HG02884 (cell line): ENCODE measurements around the gene ILRUN.
"Not testable (repeated sequence)": the region's sequence is repeated elsewhere in the genome, so short reads cannot be mapped to it uniquely, and the experiment has no call there.

Experiments
- ATAC-seq: cut with Tn5 transposase; IDR thresholded peaks from one replicate; pipeline ENCODE4 v1.9.1; 2021; ENCODE audit warnings: mild to moderate bottlenecking, moderate library complexity; ENCODE audit not compliant: unreplicated experiment

The ILRUN gene

DNA sequence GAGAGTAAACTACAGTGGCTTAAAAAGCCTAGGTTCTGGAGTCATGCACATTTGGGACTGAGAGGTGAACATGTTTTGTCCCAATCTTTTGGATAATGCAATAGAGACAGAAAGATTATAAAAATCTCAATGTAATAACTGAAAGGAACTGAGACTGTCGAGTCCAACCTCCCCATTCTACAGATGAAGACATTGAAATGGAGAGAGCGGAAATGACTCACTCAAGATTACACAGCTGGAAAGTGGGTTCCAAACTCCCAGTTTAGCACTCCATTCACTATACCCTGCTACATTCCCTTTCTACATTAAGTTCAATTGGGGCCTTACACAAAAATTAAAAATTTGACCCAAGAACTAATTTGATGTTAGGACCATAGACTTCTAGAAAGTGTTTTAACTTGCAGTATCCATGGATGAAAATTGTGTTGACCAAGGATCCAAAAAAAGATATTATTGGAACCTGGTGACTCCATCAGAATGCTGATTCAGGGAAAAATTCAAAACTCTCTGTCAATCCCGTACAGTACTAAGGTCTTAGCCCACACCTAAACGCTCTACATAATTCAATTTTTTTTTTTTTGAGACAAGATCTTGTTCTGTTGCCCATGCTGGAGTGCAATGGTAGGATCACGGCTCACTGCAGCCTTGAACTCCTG is 1.5 kb upstream of the ILRUN start:
- ATAC-seq, result no peak

DNA sequence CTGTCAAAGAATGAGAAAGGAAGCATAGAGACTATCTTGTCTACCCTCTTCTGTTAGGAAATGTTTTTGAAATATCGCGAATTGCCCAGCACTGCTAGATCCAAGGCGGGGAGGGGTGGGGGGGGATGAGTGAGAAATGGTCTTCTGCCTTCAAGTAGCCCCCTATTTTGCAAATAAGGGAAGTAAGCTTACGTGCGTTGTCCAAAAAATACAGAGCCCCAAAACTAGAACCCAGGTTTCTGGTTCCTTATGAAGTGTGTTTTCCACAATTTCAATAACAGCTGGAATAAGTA is 923 bp upstream of the ILRUN start:
- no peak for ATAC-seq

DNA sequence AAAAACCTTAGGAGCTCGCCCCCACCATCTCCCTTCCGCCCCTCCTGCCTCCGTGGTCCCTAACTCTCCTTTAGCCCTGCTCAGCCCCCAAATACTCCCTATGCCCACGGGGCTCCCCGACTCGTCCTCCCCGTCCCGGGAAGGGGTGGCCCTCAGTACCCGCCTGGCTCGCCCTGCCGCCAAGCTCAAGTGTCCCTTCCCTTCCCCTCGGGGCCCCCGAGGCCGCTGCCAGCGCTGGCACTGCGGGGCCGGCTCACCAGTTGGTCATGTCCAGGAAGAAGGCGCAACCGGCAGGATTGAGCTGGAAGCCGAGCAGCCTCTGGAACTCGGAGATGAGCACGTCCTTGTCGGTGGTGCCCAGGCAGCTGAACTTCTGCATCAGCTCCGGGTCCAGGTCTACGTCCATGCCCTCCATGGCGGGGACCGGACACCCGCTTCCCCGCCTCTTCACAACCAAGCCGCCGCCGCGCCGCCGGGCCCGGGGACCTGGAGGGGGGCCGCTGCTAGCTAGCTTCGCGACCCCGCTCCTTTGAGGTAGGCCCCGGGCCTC is 303 bp downstream of the ILRUN start:
- peak; percentile 37 for ATAC-seq

DNA sequence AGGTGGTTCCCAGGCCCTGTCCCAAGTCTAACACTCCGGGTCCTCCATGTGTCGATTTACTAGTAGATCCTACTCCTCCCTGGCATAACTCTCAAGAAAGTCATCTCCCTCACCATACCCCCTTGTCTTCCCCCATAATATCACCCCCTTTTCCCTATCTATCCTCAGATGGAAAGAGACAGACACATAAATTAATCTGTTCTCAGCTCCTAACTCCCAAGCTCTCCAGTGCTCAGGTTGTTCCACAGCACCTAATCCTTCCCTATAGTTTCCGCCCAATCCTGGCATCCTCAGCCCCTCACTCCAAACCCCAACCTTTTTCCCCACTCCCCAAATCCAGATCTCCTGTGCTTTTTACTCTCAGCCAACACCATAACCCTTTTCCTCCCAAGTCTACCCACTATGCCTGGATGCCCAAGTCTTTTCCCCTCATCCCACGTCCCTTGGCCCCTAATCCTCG is 808 bp downstream of the ILRUN start:
- no peak for ATAC-seq

DNA sequence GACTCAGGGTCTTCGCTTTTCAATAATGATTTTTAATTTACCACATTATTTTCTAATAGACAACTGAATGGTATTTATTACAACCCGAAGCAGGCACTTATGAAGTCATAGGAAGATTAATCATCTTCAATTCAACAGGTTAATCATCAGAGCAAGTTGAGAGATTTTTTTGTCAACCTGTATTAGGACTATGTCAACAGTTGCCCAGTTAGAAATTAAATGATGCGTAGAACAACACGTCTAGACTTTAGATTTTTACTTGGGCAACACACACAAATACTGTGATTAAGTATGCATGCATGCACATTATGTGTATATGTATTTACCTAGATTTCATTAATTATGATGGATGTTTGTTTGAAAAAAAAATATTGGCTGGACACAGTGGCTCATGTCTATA is 4.3 kb downstream of the ILRUN start:
- ATAC-seq, result no peak

DNA sequence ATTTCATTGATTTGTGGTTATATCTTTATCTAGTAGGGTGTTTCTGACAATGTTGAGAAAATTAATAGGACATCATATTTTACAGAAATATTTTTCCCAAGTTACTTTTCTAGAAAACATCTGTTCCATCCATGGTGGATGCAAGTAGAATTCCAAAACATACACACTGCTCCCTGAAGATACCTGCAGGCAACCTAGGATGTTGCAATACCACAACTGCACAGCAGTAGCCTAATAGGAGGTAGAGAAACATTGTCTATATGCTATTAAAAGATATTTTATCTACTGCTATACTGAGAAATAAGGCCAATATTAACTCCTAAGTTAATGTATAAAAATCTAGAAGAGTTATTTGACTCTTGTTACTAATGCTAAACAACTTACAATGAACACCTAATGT is 6.8 kb downstream of the ILRUN start:
- no peak for ATAC-seq

DNA sequence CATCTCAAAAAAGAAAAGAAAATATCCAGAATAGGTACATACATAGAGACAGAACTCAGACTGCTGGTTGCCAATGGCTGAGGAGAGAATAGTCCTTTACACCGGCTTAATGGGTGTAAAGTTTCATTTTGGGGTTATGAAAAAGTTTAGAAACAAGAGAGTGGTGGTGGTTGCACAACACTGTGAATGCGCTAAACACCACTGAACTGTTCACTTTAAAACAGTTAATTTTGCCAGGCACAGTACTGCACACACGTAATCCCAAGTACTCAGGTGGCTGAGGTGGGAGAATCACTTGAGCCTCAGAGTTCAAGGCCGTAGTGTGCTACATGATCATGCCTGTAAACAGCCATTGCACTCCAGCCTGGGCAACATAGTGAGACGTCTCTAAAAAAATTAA is 7.6 kb downstream of the ILRUN start:
- no peak for ATAC-seq

DNA sequence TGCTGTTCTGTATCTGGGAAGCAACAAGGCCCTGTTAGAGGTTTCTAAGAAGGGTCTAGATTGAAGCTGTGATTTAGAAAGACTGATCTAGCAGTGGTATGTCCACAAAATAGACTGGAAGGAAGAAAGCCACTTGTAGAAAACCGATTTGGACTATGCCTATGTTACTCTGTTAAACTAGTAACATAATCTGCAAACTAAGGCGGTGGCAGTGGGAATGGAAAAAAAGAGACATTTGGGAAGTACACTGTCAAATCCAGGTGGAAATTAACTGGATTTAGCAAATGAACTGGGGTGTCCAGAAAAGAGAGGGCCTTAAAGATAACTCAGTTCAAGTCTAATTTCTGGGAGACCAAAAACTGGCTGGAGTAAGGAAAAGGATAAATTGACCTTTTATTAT is 11.6 kb downstream of the ILRUN start:
- no peak for ATAC-seq

DNA sequence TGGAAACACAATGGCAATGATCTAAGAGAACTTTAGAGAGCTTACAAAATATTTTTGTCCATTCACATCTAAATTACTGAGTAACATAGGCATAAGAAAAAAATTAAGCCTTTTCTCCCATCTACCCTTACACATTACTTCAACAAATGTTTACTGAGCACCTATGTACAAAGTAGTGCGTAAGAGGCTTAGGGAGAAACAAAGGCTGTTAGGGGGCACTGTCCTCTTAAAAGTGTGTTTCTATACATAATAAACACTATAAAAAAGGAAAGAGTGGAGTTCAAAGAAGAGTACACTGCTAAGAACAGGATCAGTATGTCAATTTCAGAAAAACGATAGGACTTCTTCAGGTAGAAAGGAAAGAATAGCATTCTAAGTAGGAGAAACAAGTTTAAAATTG is 12.2 kb downstream of the ILRUN start:
- ATAC-seq, result no peak

DNA sequence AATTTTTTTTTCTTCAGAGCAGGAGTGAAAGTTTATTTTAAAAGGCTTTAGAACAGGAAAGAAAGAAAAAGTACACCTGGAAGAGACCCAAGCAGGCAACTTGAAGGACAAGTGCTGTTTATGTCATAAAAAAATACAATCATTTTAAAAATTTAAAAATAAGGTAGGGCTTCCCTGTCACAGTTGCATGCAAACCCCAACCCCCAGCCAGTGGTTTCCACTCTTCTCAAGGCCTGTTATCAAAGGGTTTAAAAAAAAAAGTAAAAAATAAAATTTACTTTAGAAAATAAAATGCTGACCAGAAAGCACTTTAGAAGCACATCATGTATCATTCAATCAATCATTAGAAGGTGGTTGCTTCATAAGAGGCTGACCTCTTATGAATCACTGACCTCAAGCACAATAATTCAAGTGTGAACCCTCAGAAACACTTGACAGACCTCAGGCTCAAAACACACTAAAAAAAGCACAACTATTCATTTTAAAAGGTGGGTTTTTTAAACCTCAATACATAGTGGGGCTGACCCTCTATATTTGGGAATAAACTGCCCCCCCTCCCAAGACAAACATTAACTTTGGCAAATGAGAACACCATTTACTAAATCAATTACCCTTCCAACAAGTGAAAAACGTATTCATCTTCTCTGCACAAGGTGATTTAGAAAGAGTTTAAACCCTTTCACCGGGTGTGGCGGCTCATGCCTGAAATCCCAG is 15.6 kb downstream of the ILRUN start:
- no peak for ATAC-seq

DNA sequence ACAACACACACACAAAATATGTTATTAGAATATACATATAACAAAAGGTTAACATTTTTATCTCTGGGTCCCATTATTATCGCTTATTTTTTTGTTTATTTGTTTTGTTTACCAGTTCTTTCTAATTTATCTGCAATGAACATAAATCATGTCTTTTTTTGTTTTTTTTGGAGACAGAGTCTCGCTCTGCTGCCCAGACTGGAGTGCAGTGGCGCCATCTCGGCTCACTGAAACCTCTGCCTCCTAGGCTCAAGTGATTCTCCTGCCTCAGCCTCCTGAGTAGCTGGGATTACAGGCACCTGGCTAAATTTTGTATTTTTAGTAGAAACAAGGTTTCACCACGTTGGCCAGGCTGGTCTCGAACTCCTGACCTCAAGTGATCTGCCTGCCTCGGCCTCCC is 16.3 kb downstream of the ILRUN start:
- ATAC-seq, result not testable (repeated sequence)

DNA sequence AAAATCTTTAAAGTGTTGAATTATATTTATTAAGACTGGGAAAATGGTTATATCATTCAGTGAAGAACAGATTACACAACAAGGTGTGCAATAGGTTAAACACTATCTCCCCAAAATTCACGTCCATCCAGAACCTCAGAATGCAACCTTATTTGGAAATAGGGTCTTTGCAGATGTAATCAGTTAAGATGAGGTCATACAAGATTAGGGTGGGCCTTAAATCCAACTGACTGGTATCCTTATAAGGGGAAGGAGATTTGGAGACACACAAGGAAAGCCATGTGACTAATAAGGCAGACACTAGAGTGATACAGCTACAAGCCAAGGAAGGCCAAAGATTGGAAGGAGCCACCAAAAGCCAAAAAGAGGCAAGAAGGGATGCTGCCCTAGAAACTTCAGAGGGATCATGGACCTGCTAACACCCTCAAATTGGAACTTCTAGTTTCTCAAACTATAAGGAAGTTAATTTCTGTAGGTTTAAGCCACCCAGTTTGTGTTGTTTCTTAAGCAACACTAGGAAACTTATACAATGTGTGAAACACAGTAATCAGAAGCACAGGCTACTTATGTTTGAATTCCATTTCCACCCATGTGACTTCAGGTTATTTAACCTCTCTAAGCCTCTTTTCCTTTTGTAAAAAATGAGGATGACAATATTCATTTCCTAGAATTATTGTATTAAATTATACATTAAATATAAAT is 16.9 kb downstream of the ILRUN start:
- no peak for ATAC-seq

DNA sequence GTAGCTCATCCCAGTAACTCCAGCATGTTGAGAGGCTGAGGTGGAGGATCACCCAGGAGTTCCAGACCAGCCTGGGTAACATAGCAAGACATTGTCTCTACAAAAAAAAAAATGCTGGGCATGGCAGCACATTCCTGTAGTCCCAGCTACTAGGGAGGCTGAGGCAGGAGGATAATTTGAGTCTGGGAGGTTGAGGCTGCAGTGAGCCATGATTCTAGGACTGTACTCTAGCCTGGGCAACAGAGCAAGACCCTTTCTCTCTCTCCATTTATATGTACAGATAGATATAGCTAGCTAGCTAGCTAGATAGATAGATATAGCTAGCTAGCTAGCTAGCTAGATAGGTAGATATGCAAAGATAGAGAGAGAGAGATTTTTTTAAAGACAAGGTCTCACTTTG is 20.4 kb downstream of the ILRUN start:
- no peak for ATAC-seq

DNA sequence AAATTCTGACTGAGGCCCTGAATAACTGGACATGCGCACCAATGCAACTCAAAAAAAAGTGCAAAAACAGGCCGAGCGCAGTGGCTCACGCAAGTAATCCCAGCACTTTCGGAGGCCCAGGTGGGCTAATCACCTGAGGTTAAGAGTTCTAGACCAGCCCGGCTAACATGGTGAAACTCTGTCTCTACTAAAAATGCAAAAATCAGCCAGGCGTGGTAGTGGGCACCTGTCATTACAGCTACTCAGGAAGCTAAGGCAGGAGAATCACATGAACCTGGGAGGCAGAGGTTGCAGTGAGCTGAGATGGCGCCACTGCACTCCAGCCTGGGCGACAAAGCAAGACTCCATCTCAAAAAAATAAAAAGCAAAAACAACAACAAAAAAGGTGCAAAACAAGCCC is 21.6 kb downstream of the ILRUN start:
- ATAC-seq, result not testable (repeated sequence)

DNA sequence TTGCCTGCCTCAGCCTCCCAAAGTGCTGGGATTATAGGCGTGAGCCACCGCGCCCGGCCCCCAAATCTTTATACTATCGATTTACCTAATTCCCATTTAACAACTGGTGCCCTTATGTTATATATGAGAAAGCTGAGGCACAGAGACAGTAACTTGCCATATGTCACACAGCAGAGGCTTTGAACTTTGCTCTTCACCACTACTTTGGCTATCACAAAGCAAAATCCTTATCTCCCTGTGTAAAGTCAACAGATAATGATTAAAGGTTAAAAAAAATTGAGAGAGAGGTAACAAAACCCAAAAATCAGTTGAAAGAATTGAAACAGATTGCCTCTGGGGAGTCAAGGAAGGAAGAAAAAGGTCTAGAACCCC is 22.3 kb downstream of the ILRUN start:
- no peak for ATAC-seq

DNA sequence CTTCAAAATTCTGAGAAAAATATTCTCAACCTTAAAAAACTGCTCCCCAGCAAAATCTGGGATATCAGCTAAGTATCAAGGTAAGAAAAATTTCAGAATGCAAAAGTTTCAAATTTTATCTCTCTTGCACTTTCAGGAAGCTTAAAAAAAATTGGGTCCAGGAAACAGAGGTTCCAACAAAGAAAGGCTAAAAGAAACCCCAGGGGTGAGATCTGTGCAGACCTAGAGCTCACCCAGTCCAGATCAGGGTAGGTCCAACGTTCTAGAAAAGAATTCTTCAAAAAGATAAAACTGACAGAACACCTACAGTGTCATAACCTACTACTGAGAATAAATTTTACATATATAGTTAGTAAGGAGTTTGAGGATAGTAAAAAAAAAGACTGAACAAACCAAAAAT is 23.5 kb downstream of the ILRUN start:
- ATAC-seq, result no peak

DNA sequence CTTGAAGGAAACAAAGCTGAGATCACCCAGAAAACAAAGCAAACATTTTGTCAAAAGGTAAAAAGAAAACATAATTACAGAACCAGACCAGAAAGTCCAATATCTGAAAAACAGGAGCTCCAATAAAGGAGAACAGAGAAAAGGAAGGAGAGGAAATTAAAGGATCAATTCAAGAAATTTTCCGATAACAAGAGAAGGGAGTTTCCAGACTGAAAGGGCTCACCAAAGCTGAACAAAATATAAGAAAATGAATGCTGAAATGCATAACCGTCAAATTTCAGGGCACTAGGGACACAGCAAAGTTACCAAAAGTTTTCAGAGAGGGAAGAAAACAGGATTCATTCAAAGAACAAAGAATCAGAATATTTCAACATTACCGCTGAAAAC is 23.9 kb downstream of the ILRUN start:
- no peak for ATAC-seq

DNA sequence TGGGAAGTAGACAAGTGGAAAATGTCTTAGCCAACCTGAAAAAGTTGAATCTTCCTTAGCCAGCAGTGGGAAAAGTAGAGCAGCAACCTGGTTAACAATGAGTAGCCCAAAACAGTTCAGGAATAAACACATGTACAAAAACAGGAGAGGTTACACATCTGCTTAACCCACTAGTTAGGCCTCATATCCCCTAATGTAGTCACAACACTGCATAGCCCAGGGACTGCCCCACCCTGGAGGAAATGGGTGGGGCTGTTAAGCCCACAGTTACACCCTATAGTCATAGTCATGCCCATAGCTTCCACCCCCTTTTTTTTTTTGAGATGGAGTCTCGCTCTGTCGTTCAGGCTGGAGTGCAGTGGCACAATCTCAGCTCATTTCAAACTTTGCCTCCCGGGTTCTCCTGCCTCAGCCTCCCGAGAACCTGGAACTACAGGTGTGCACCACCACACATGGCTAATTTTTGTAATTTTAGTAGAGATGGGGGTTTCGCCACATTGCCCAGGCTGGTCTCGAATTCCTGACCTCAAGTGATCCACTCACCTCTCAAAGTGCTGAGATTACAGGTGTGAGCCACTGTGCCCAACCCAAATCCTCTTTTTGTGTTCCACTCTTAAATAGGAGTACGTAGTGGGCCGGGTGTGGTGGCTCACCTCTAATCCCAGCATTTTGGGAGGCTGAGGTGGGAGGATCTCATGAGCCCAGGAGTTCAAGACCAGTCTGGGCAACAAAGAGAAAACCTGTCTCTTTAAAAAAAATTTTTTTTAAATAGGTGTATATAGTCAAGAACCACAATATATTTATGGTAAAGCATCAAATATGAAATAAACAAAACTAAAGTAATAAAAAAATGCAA is 24.5 kb downstream of the ILRUN start:
- ATAC-seq, result peak; percentile 74

DNA sequence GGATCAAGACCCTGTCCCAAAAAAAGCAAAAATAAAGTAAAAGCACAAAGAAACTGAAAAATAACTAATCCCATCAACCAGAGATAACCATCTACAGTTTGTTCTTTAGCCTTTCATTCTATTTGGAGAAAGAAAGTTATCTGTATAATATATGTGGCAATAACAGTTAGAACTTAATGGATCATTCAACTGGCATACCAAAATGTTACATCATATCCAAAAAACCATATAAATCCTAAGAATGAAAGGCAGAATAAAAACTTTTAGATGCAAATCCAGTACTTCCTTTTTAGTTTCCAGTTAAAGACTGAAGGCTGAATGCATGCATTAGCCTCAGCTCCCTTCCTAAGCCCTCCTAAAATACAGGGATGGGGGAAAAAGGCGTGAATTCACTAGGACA is 25.2 kb downstream of the ILRUN start:
- ATAC-seq, result no peak

DNA sequence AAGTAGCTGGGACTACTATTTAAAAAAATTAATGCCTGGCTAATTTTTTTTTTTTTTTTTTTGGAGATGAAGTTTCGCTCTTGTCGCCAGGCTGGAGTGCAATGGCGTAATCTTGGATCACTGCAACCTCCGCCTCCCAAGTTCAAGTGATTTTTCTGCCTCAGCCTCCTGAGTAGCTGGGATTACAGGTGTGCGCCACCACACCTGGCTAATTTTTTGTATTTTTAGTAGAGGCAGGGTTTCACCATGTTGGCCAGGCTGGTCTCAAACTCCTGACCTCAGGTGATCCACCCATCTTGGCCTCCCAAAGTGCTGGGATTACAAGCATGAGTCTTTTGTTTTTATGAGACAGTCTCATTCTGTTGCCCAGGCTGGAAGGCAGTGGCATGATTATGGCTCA is 27.8 kb downstream of the ILRUN start:
- not testable (repeated sequence) for ATAC-seq
